HG03457 (cell line): ENCODE results near the gene INCA1.

ENCODE experiments used
- ATAC-seq: cut with Tn5 transposase; IDR thresholded peaks from one replicate; pipeline ENCODE4 v1.9.1; 2021; ENCODE audit warnings: moderate number of reproducible peaks; ENCODE audit not compliant: unreplicated experiment

The INCA1 gene

GRCh38 chr17:5011928-5012327, 14.6 kb upstream of the INCA1 start:
- ATAC-seq: no peak

GRCh38 chr17:5003214-5003867, 6.0 kb upstream of the INCA1 start:
- no peak for ATAC-seq

- ATAC-seq: no peak
These were observed 4.9 kb upstream of the INCA1 start for GRCh38 chr17:5002121-5002788.

- no peak for ATAC-seq
These were observed 2.9 kb upstream of the INCA1 start for GRCh38 chr17:5000237-5000639.

GRCh38 chr17:4999430-5000093, 2.2 kb upstream of the INCA1 start:
- no peak for ATAC-seq

- no peak for ATAC-seq
These were observed 1.6 kb upstream of the INCA1 start for GRCh38 chr17:4998732-4999429.

GRCh38 chr17:4998027-4998731, 857 bp upstream of the INCA1 start:
- peak; percentile 15 for ATAC-seq

GRCh38 chr17:4994081-4994595, 3.2 kb downstream of the INCA1 start:
- no peak for ATAC-seq

GRCh38 chr17:4987767-4988567, 9.4 kb downstream of the INCA1 start:
- peak; percentile 11 for ATAC-seq

- peak; percentile 38 for ATAC-seq
These were observed 10.2 kb downstream of the INCA1 start, which contains the start of gene CAMTA2 for GRCh38 chr17:4986951-4987766. Gene CAMTA2 (minus strand): TSS chr17:4987675. CDS start chr17:4986222, 1,453 bp downstream.

GRCh38 chr17:4986403-4986802, 10.9 kb downstream of the INCA1 start:
- ATAC-seq: no peak

- ATAC-seq: no peak
These were observed 15.0 kb downstream of the INCA1 start for GRCh38 chr17:4982305-4982704.

GRCh38 chr17:4980644-4981216, 16.6 kb downstream of the INCA1 start:
- ATAC-seq: no peak

- ATAC-seq: no peak
These were observed 18.6 kb downstream of the INCA1 start for GRCh38 chr17:4978726-4979125.

- no peak for ATAC-seq
These were observed 23.1 kb downstream of the INCA1 start for GRCh38 chr17:4974115-4974670.

GRCh38 chr17:4973256-4974114, 23.8 kb downstream of the INCA1 start:
- no peak for ATAC-seq

GRCh38 chr17:4972752-4973151, 24.6 kb downstream of the INCA1 start:
- no peak for ATAC-seq
